HTR-8/SVneo (cell line): ENCODE data around the gene ZHX3.
"Not testable (repeated sequence)": the region's sequence is repeated elsewhere in the genome, so short reads cannot be mapped to it uniquely, and the experiment has no call there.

Experiments
- DNase-seq: peaks from one replicate; pipeline ENCODE4 v3.0.0; 2011; ENCODE audit warnings: low spot score, mixed read lengths; ENCODE audit not compliant: insufficient read length
- FAIRE-seq: peaks from 2 replicates; lab custom pipeline; 2011; peaks lifted over from hg19 to GRCh38; lab: Jason Lieb, UNC

The ZHX3 gene

DNA sequence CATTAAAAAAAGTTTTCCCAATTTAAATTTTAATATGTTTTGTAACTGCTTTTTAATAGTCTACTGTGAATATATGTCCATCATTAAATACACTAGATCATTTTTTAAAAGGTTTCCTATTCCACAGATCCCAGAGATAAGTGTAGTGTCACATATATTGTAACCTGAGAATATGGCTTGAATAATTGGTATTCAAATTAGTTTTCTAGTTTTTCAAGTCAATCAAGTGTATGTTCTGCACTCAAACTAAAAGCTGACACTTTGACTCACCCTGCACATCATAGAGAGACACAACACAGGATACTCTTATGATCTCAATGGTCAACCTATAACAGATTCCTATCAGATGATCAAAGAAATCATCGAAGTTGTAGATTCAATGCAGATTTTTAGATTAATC lies 49.1 kb downstream of the ZHX3 start:
- FAIRE-seq (no peak), DNase-seq (no peak)

DNA sequence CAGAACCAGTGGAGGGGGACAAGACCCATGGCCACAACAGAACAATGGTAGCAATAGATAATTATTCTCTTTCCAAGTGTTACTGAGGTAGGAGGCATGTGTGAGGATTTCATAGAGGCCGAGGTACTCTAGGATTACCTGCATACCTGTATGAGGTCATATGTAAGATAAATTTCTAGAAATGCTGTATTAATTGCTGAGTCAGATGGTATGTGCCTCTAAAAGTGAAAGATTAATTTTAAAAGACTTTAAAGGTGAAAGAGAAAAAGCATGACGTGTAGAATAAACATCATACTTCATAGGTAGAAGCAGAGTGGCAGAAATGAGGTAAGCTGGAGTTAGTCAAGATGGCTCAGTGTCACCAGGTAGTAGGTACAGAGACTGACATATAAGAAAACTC lies 51.6 kb downstream of the ZHX3 start:
- FAIRE-seq = peak; percentile 55
- no peak for DNase-seq

DNA sequence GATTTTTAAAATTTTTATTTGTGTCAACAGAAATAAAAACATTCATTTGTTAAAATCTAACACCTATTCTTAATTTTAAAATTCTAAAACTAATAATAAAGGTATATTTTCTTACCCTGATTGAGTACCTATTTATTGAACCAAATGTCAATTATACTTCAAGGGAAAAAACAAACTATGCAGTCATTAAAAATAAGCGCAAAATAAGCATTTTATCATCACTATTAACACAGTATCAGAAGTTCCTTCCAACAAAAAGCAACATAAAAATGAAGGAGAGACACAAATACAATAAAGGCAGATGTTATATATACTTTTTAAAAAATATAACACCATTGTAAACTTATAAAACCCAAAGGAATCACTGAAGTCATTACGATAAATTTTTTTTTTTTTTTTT lies 52.7 kb downstream of the ZHX3 start:
- DNase-seq (no peak), FAIRE-seq (no peak)

DNA sequence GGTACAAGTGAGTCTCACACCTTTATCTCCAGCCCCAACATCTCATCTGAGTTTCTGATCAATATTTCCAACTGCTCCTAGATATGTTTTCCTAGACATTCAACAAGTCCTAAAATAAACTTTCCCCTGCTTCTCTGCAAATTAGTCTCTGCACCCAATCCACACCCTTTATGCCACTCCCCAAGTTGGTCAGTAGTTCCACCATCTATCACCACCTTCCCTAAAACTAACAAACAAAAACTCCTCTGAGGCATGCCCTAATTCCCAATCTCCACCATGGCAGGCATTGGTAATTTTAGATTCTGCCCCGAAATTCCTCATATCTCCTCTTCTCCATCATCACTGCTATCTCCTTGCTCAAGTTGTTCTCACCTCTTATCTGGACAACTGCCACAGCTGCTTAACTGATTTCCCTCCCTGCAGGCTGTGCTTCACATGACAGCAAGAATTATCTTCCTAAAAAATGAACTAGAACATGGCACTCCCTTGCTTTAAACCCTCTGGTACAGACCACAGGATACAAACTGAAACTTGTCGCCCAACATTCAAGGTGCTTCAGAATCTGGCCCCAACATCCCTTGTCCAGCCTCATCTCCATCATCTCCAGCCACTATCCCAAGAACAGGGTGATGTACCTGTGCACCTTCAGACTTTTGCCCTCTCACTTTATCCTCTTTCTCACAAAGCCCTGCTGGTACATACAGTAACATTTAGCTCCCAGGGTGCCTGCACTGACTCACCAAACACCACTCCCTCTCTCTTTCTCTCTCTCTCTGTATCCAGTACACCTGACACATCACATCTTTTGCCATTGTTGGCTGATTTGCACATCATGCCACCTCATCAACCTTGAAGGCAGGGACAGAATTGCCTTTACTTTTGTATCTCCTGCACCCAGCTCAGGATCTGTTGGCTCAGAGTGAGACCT lies 55.5 kb downstream of the ZHX3 start:
- DNase-seq = no peak
- FAIRE-seq = peak; percentile 93

DNA sequence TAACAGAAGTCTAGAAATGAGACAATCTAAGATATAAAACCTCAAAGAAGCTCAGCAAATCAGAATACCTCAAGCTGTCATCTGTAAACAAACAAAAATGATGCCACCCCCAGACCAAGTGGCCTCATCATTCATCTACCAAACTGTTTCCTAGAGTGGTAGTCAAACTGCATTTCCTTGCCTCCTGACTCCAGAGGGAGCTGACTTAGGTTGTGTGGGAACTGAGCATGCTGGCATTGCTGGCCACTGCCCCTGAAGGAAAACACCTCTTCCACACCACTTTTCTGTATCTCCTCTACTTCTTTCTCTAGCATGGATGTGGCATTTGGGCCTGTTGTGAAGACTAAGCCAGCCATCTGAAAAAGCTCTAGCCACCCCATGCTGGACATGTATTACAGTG lies 56.3 kb downstream of the ZHX3 start:
- DNase-seq = no peak
- FAIRE-seq = peak; percentile 4

DNA sequence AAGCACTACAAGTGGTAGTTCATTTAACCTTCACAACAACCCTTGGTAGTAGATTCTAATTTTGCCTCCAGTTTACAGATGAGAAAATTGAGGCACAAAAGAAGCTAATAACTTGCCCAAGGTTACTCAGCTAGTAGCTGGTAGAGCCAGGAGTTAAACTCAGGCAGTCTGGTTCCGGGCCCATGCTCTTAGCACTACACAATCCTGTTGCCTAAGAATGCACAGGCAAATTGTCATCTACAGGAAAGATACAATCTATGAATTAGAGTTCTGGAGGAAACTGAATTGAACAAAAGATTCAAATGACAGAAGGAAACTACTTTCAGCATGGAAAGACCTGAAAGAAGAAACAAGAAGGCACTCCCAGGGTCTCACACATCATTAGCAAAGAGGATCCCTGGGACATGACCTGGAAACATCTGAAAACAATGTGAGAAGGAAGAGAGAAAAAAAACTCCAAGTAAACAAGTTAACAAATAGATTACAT lies 56.8 kb downstream of the ZHX3 start:
- FAIRE-seq = no peak
- no peak for DNase-seq

DNA sequence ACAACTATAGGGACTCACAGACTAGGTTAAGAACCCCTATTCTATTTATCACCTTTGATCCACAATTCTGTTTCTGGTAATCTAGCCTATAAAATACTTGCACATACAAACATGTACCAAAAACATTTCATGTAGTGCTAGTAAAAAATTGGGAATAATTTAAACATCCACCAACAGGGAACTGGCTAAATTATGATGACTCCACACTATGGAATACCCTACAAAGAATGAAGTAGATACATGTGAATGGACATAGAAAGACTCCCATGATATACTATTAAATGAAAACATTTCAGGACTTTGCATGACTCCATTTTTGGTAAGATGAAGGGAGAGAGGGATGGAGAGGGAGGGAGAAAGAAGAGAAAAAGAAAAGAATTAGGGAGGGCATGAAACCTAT lies 58.2 kb downstream of the ZHX3 start:
- FAIRE-seq = no peak
- no peak for DNase-seq

DNA sequence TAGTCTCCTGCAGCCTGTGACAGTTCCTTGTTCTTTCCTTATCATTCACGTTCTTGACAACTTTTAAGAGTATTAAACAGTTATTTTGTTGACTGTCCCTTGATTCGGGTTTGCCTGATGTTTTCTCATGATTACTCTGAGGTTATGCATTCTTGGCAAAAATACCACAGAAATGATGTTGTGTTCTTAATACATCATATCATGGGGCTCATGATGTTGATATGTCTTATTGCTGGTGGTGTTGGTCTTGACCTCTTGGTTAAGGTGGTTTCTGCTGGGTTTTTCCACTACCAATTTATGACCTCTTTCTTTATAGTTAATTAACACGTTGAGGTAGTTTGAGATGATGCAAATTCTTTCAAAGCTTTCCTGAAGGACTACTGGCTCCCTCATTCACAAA lies 59.1 kb downstream of the ZHX3 start:
- FAIRE-seq (peak; percentile 62), DNase-seq (no peak)

DNA sequence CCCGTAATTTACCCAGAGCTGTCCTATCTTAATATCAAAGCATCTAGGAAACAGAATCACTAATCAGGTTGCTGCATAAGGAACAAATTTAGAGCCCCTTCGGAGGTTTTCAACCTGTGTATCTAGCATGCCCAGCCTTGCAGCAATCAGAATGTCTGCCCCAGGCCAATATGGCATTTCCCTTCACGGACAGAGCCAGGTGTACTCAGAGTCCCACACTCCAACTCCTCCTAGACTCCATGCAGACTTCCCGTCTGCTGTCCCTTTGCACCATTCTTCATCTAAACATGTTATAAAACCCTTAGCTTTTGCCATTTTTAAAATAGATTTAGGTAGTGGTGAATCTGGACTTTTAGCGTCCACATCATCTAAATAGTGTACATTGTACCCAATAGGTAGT lies 61.0 kb downstream of the ZHX3 start:
- no peak for DNase-seq
- no peak for FAIRE-seq

DNA sequence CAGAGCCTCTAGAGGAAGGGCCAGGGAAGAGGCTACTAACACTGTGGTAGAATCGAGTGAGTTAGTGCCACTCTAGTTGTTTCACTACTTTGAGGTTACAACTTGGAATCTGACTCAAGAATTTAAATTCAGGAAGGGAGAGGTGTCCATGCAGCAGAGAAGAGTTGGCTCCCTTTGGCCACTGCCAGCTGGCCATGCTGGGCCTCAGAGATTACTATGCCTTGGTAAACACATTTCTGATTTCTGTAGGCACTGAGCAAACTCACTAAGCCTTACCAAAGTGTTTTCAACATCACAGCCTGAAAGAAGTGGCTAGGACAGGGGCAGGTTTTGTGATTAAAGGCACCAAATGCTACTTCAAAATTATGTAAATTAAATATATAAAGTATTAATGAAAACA lies 61.9 kb downstream of the ZHX3 start:
- FAIRE-seq (no peak), DNase-seq (no peak)

DNA sequence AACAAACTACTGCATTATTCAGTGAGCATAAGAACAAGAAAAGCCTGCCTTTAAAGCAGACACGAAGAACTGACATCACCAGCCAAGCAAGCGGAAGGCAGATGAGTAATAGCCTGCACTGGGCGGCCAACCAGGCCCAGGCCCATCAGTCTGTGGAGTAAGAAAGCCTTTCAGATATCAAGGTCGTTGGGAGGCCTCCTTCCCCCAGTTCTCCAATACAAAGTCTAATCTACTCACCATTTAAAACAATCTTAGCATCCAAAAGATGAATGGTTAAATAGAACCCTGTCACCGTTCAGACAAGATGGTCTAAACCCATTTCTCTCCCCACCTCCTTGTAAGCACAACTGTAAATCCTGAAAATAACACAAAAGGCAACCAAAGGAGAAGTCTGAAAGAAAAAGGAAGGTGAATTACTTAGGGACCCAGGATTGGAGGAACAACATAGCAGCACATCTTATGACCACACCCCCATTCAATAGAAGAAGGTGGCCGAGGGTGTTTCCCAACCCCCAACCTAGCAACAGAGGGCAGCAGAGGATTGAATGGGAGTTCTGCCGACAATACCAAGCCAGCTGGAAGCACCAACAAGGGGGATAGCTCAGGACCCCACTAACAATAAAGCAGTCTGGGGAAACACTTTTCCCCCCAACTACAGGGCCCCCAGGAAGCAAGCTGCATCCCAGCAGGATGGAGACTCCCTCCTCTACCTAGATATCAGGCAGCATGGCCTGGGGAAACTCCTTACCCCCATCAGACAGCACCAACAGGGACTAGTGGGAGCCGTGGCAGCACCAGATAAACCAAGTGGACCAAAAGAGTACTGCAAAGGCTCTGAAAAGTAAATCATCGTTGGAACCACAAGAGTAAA lies 67.9 kb downstream of the ZHX3 start:
- FAIRE-seq = peak; percentile 13

DNA sequence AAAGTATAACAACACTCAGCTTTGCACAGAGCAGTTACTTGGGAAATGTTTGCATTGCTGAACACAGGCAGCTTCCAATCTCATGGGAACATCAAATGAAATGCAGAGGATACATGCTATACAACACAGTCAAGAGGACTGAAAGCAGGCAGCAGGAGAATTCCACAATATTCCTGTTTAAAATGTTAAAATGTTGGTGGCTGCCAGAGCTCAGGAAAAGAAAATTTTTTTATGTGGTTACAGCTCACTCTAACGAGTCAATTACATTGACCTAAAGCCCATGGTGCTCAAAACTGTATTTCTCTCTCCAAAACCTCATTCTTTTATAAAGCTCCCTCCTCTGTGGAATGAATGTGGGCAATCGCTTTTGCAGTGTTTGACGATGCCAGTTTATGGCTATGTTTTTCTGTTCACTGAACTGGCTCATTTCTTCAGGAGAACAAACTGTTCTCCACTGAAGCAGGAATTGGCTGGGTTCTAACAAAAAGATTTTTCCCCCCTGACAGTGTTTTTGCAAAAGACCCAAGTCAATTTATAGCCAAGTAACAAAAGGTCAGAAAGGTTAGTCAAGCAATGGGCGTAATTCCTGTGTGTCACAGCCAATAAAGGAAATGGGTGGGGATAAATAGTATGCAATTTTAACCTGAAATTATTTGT lies 69.0 kb downstream of the ZHX3 start:
- FAIRE-seq = no peak
- no peak for DNase-seq

More for the DNA sequence above, 67.9 kb downstream of the ZHX3 start:
- peak; percentile 67 for DNase-seq

DNA sequence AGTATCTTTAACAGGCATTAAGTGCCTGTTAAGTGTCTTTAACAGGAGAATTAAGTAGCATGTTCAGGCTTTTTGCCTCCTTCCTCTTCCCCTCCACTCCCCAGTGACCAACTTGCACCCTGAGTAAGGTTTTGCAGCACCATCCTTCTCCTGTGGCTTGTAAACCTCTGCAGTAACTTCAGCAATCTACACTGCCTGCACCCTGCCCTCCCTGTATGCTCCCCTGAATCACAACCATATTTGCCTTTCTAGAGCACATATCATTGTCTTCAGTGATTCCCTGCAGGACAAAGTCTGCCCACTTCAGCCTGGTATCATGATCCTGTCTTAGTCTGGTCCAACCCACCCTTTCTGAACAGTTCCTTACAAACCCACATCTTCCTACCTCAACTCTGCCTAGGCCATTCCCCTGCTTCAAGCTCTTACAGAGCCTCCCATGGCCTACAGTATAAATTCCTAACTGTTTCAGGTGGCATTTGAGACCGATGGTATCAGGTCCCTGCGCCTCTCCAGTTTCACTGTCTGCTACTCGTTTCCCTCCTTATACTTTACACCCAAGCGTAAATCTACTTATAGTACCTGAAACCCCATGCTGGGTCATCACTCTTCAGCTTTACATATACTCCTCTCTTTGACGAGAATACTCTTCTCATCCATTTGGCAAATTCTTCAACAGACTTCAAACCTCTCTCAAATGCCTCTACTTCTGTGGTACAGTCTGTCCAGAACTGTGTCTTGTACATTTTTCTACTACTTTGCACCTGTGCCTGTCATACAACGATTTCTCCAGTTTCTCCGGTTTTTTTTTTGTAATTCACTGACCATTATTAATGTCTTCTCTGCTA lies 69.8 kb downstream of the ZHX3 start:
- FAIRE-seq (peak; percentile 13), DNase-seq (no peak)

DNA sequence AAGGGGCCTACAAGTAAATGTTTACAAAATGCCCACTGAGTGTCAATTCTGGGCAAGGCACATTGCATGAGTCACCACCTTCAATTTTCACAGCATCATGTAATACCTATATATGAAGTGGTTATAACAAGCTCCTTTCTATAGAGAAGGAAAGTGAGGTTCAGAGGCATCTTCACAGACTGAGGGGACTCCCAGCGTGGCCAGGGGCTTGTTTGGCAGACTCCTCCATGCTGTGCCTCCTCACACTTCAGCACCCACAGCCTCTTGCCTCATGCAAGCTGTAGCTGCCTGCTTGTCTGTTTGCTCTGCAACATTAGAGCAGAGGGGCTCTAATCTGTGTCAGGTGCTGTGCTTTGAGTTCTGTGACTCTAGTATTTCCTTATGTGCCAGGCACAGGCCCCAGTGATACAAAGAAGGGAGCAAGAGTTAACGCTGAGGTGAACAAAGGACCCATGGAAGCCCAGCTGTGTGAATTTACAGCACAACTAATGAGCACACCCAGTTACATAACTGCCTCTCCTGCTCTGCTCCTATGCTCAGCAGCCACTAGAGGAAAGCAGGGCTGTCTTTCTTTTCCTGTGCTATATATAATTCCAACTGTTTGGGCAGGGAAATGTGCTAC lies 72.3 kb downstream of the ZHX3 start:
- DNase-seq (no peak), FAIRE-seq (no peak)

DNA sequence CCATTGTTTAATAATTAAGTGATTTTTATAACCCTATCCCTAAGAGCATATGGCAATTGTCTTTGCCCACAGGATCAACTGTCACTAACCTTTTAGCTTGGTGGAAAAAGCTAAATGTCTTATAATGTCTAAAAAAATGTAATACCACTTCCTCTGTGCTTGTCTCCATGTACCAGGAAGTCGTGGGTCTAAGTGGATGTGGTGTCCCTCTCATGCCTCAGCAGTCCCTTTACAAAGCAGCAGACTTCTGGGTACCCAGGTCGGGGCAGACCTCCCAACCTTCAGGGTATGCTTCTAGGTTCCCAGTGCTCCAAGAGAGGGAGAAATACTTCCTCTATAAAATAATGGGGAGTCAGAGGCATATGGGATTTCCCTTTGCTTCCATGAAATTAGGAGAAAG lies 74.7 kb downstream of the ZHX3 start:
- FAIRE-seq = no peak
- no peak for DNase-seq

DNA sequence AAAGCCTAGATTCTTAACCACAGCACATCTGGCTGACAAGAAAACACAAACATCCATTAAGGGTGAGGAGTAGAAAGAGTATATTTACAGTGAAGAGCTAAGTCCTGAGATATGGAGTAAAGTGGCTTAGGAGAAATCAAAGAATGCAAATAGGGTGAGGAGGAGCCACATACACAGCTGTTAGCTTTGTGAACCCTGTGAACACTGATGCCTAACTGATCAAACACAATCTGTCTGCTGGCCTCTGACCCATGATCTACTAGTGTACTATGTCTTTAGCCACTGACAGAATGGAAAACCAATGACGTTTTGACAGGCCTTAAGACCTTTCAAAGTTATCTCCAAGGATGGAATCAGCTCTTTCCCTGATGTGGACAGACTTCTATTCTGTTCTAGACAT lies 75.2 kb downstream of the ZHX3 start:
- DNase-seq (no peak), FAIRE-seq (peak; percentile 66)

DNA sequence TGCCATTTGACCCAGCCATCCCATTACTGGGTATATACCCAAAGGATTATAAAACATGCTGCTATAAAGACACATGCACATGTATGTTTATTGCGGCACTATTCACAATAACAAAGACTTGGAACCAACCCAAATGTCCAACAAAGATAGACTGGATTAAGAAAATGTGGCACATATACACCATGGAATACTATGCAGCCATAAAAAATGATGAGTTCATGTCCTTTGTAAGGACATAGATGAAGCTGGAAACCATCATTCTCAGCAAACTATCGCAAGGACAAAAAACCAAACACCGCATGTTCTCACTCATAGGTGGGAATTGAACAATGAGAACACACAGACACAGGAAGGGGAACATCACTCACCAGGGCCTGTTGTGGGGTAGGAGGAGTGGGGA lies 80.3 kb downstream of the ZHX3 start:
- FAIRE-seq, DNase-seq: not testable (repeated sequence)

DNA sequence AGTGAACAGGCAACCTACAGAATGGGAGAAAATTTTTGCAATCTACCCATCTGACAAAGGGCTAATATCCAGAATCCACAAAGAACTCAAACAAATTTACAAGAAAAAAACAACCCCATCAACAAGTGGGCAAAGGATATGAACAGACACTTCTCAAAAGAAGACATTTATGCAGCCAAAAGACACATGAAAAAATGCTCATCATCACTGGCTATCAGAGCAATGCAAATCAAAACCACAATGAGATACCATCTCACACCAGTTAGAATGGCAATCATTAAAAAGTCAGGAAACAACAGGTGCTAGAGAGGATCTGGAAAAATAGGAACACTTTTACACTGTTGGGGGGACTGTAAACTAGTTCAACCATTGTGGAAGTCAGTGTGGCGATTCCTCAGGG lies 80.7 kb downstream of the ZHX3 start:
- FAIRE-seq, DNase-seq: not testable (repeated sequence)

DNA sequence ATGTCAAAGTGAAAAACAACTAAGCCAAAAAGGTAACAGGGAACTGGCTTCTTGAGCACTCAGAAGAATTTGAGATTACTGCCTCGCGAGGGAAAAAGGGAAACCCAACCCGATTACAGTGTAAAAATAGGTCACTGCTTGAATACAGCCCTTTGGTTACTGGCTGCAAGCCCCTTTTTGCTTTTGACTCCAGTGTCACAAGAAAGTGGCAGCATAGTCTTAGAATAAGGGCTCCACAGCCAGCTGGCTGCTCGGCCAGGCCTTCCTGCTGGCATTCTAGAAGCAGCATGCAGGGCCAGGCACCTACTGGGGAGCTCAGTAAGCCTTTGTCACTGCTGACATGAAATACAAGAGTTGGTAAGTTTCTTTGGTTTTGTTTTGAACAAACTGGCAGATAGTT lies 83.0 kb downstream of the ZHX3 start:
- FAIRE-seq (no peak), DNase-seq (no peak)
